HL-60/S4 (cell line): Measurements from ENCODE around the gene SPEN.
"Not testable (repeated sequence)": the region's sequence is repeated elsewhere in the genome, so short reads cannot be mapped to it uniquely, and the experiment has no call there.

Source experiments
- in situ Hi-C: fragments of 300-500 bp; cut with MboI; formaldehyde crosslinking; loops from 2 replicates; pipeline ENCODE4 v1.14.3; 2022; ENCODE audit warnings: low sequenced_read_pairs

SPEN gene

GRCh38 chr1:15852828-15853302, 5.4 kb downstream of the SPEN start:
- in situ Hi-C loops, result no loop called here

- in situ Hi-C loops, result no loop called here
Measured at GRCh38 chr1:15856888-15857287, 9.4 kb downstream of the SPEN start.

- in situ Hi-C loops, result no loop called here
Measured at GRCh38 chr1:15858069-15858670, 10.7 kb downstream of the SPEN start.

GRCh38 chr1:15858672-15859372, 11.3 kb downstream of the SPEN start:
- in situ Hi-C loops, result no loop called here

GRCh38 chr1:15863156-15863901, 15.8 kb downstream of the SPEN start:
- in situ Hi-C loops, result no loop called here

- in situ Hi-C loops, result no loop called here
Measured at GRCh38 chr1:15866721-15867201, 19.3 kb downstream of the SPEN start.

- in situ Hi-C loops, result no loop called here
Measured at GRCh38 chr1:15867288-15867687, 19.8 kb downstream of the SPEN start.

GRCh38 chr1:15869413-15869812, 21.9 kb downstream of the SPEN start:
- in situ Hi-C loops, result no loop called here

- in situ Hi-C loops, result no loop called here
Measured at GRCh38 chr1:15870421-15870820, 22.9 kb downstream of the SPEN start.

GRCh38 chr1:15874471-15874870, 27.0 kb downstream of the SPEN start:
- in situ Hi-C loops, result no loop called here

- in situ Hi-C loops, result no loop called here
Measured at GRCh38 chr1:15876357-15877055, 29.0 kb downstream of the SPEN start.

- in situ Hi-C loops, result no loop called here
Measured at GRCh38 chr1:15881961-15882360, 34.5 kb downstream of the SPEN start.

- in situ Hi-C loops, result no loop called here
Measured at GRCh38 chr1:15882665-15883064, 35.2 kb downstream of the SPEN start.

- in situ Hi-C loops, result no loop called here
Measured at GRCh38 chr1:15883326-15883725, 35.8 kb downstream of the SPEN start.

- in situ Hi-C loops, result no loop called here
Measured at GRCh38 chr1:15884477-15884876, 37.0 kb downstream of the SPEN start.

GRCh38 chr1:15885269-15885668, 37.8 kb downstream of the SPEN start:
- in situ Hi-C loops, result no loop called here

- in situ Hi-C loops, result no loop called here
Measured at GRCh38 chr1:15885701-15886610, 38.4 kb downstream of the SPEN start.

- in situ Hi-C loops, result no loop called here
Measured at GRCh38 chr1:15886611-15887167, 39.2 kb downstream of the SPEN start.

- in situ Hi-C loops, result not testable (repeated sequence)
Measured at GRCh38 chr1:15892857-15893599, 45.5 kb downstream of the SPEN start.
